Ishikawa (cell line): ENCODE results near the gene FAM20C.

Experiments used
- CREB1 ChIP-seq: IDR thresholded peaks from 2 replicates; pipeline ENCODE4 v1.6.1; 2012; ENCODE audit warnings: low read depth
- EGR1 ChIP-seq: IDR thresholded peaks from 2 replicates; pipeline ENCODE4 v1.6.1; 2012
- EP300 ChIP-seq: IDR thresholded peaks from 2 replicates; pipeline ENCODE4 v1.6.1; 2012; ENCODE audit warnings: borderline replicate concordance
- FOXM1 ChIP-seq: IDR thresholded peaks from 2 replicates; pipeline ENCODE4 v1.6.1; 2012; ENCODE audit warnings: low read depth, borderline replicate concordance
- TAF1 ChIP-seq: IDR thresholded peaks from 2 replicates; pipeline ENCODE4 v1.6.1; 2012; ENCODE audit warnings: low read depth, mild to moderate bottlenecking
- TCF12 ChIP-seq: IDR thresholded peaks from 2 replicates; pipeline ENCODE4 v1.6.1; 2012; ENCODE audit warnings: low read depth
- TF ChIP-seq, protein P1 (sequence below): IDR thresholded peaks from 2 replicates; pipeline ENCODE4 v1.6.1; 2012
- TF ChIP-seq, protein P2 (sequence below): IDR thresholded peaks from 2 replicates; pipeline ENCODE4 v1.6.1; 2012; ENCODE audit warnings: low read depth, mild to moderate bottlenecking

DNA sequence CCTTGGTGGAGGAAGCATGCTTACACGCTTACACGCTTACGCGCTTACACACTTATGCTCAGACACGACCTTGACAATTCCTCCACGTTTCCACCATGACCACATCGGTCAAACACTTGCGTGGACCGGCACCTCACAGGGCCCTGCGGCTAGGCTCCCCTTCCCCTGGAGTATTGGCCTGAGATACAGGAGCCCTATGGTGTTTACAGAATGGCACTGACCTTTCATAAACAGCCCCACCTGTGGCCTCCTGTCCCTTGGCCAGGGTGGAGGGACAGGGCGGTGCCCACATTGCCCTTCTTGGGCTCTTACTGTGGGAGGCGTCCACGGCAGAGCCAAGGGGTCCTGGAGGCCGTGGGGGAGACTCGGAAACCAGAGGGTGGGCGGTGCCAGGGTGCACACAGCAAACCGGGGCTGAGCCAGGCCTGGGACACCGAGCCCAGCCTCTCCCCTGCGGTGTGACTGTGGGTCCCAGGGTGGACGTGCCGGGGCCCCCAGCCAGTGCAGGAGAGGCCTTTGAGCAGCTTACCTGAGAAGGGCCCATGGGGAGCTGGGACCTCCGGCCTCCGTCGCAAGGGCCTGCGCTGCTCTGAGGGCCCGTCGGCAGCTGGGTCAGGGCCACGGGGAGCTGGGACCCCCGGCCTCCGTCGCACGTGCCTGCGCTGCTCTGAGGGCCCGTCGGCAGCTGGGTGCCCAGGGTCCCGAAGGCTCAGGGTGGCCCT is 53.4 kb downstream of the FAM20C start:
- TF ChIP-seq EP300 (no peak), CREB1 (no peak), FOXM1 (no peak), EGR1 (no peak), TCF12 (no peak), TAF1 (no peak)
- TF ChIP-seq, protein P1, sequence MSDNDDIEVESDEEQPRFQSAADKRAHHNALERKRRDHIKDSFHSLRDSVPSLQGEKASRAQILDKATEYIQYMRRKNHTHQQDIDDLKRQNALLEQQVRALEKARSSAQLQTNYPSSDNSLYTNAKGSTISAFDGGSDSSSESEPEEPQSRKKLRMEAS: no peak
- TF ChIP-seq, protein P2, sequence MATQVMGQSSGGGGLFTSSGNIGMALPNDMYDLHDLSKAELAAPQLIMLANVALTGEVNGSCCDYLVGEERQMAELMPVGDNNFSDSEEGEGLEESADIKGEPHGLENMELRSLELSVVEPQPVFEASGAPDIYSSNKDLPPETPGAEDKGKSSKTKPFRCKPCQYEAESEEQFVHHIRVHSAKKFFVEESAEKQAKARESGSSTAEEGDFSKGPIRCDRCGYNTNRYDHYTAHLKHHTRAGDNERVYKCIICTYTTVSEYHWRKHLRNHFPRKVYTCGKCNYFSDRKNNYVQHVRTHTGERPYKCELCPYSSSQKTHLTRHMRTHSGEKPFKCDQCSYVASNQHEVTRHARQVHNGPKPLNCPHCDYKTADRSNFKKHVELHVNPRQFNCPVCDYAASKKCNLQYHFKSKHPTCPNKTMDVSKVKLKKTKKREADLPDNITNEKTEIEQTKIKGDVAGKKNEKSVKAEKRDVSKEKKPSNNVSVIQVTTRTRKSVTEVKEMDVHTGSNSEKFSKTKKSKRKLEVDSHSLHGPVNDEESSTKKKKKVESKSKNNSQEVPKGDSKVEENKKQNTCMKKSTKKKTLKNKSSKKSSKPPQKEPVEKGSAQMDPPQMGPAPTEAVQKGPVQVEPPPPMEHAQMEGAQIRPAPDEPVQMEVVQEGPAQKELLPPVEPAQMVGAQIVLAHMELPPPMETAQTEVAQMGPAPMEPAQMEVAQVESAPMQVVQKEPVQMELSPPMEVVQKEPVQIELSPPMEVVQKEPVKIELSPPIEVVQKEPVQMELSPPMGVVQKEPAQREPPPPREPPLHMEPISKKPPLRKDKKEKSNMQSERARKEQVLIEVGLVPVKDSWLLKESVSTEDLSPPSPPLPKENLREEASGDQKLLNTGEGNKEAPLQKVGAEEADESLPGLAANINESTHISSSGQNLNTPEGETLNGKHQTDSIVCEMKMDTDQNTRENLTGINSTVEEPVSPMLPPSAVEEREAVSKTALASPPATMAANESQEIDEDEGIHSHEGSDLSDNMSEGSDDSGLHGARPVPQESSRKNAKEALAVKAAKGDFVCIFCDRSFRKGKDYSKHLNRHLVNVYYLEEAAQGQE: no peak
